CD14-positive monocyte (primary cell): ENCODE measurements around the gene ENTPD2. TPM values are rescaled to one million over a fixed set of nuclear protein-coding genes. Genes with fewer than 3 reads are reported as not detected.

Source experiments
- DNase-seq, 3 donors: peaks; one replicate each; pipeline ENCODE4 v3.0.0-alpha.2; 2011 to 2022
- H2AFZ ChIP-seq: 2 replicates; pipeline ENCODE4 v1.6.0; 2012; ENCODE audit warnings: mild to moderate bottlenecking, low read depth, low read length, inconsistent platforms; ENCODE audit not compliant: insufficient read depth, poor library complexity, severe bottlenecking
- H3K27ac ChIP-seq, 2 donors: 1 replicate in 1 of 2; 2 replicates in 1 of 2; pipeline ENCODE4 v1.5.1; 2012 to 2013; ENCODE audit warnings: low read length in 2 of 2, control low read depth in 1 of 2, inconsistent platforms in 1 of 2, low read depth in 1 of 2, mild to moderate bottlenecking in 1 of 2
- H3K27me3 ChIP-seq, 2 donors: one replicate each; pipeline versions ENCODE4 v1.6.0 to v1.6.1; 2011 to 2013; ENCODE audit warnings: low read length in 2 of 2; ENCODE audit not compliant: control insufficient read depth in 2 of 2, insufficient read depth in 2 of 2
- H3K36me3 ChIP-seq, 2 donors: replicated peaks in 1 of 2; 1 replicate in 1 of 2; 2 replicates in 1 of 2; pipeline versions ENCODE4 v1.5.1 to v1.6.1; 2012 to 2013; ENCODE audit warnings: low read length in 2 of 2, control low read depth in 1 of 2, inconsistent platforms in 1 of 2, mild to moderate bottlenecking in 1 of 2; ENCODE audit not compliant: insufficient read depth in 2 of 2, control insufficient read depth in 1 of 2
- H3K4me1 ChIP-seq, 2 donors: 1 replicate in 1 of 2; 2 replicates in 1 of 2; pipeline versions ENCODE4 v1.5.1 to v1.6.1; 2012 to 2013; ENCODE audit warnings: low read length in 2 of 2, control low read depth in 1 of 2, inconsistent platforms in 1 of 2, mild to moderate bottlenecking in 1 of 2, moderate library complexity in 1 of 2; ENCODE audit not compliant: insufficient read depth in 2 of 2, control insufficient read depth in 1 of 2
- H3K4me2 ChIP-seq: replicated peaks from 2 replicates; pipeline ENCODE3; 2012; ENCODE audit warnings: low read length, moderate library complexity, mild to moderate bottlenecking; ENCODE audit not compliant: poor library complexity, severe bottlenecking; ENCODE audit errors: extremely low read depth
- H3K4me3 ChIP-seq, 3 experiments: fragments of 200-600 bp in 1 of 3; sonication (generic) in 1 of 3; replicated peaks in 1 of 3; 1 replicate in 2 of 3; 2 replicates in 1 of 3; pipeline ENCODE4 v1.5.1; 2011 to 2013; ENCODE audit warnings: low read length in 3 of 3, mild to moderate bottlenecking in 3 of 3, control low read depth in 2 of 3, low read depth in 2 of 3, inconsistent platforms in 1 of 3, moderate library complexity in 1 of 3
- H3K79me2 ChIP-seq: 2 replicates; pipeline ENCODE4 v1.6.0; 2012; ENCODE audit warnings: mild to moderate bottlenecking, control low read depth, inconsistent platforms, low read length, moderate library complexity; ENCODE audit not compliant: insufficient read depth
- H3K9ac ChIP-seq: 2 replicates; pipeline ENCODE4 v1.6.0; 2017; ENCODE audit warnings: low read length, mild to moderate bottlenecking; ENCODE audit not compliant: insufficient read depth, poor library complexity, severe bottlenecking
- H3K9me3 ChIP-seq, 2 donors: replicated peaks in 1 of 2; 1 replicate in 1 of 2; 2 replicates in 1 of 2; pipeline versions ENCODE4 v1.5.1 to v1.6.1; 2012 to 2013; ENCODE audit warnings: low read length in 2 of 2, control low read depth in 1 of 2; ENCODE audit not compliant: control insufficient read depth in 1 of 2, insufficient read depth in 1 of 2
- H4K20me1 ChIP-seq: 2 replicates; pipeline ENCODE4 v1.6.0; 2012; ENCODE audit warnings: mild to moderate bottlenecking, low read length, control low read depth, moderate library complexity; ENCODE audit not compliant: insufficient read depth
- H3K27ac Mint-ChIP-seq, 7 donors: one replicate each; pipeline ENCODE4 v1.8.0; 2020; ENCODE audit warnings: mild to moderate bottlenecking in 7 of 7, mixed read lengths in 7 of 7, moderate library complexity in 6 of 7, inconsistent platforms in 2 of 7
- H3K27me3 Mint-ChIP-seq, 3 donors: one replicate each; pipeline ENCODE4 v1.8.0; 2021 to 2022; ENCODE audit warnings: low read depth in 3 of 3, mild to moderate bottlenecking in 3 of 3, mixed read lengths in 3 of 3, moderate library complexity in 3 of 3, inconsistent platforms in 1 of 3
- H3K36me3 Mint-ChIP-seq, 2 donors: one replicate each; pipeline ENCODE4 v1.8.0; 2020; ENCODE audit warnings: mixed read lengths in 2 of 2, inconsistent platforms in 1 of 2, mild to moderate bottlenecking in 1 of 2
- H3K4me1 Mint-ChIP-seq: one replicate; pipeline ENCODE4 v1.8.0; 2020; ENCODE audit warnings: mild to moderate bottlenecking, mixed read lengths
- H3K4me3 Mint-ChIP-seq, 2 donors: one replicate each; pipeline ENCODE4 v1.8.0; 2020; ENCODE audit warnings: mild to moderate bottlenecking in 2 of 2, mixed read lengths in 2 of 2, moderate library complexity in 1 of 2
- H3K9me3 Mint-ChIP-seq, 7 donors: one replicate each; pipeline ENCODE4 v1.8.0; 2020 to 2022; ENCODE audit warnings: mixed read lengths in 7 of 7, mild to moderate bottlenecking in 6 of 7, moderate library complexity in 6 of 7, inconsistent platforms in 2 of 7
- WGBS: methylation state at CpG from one replicate; pipeline ENCODE4 v1.1.5; 2013; ENCODE audit warnings: missing lambda C conversion rate; ENCODE audit not compliant: insufficient coverage; 5-methylcytosine and 5-hydroxymethylcytosine counted together
- intact Hi-C, 2 donors: fragments of 100-400 bp; cut with micrococcal nuclease; formaldehyde crosslinking; loops; one replicate each; pipeline versions ENCODE4 v1.15.0 to v1.15.1; 2023
- polyA plus RNA-seq, 3 donors: library from polyadenylated mRNA; depleted of rRNA in 1 of 3; unstranded in 2 of 3; stranded (reverse) in 1 of 3; fragments of 300-500 nt in 2 of 3; fragments of >200 nt in 1 of 3; fragmentation: Illumina TruSeq in 2 of 3; gene quantifications; 1 replicate in 2 of 3; 2 replicates in 1 of 3; pipeline ENCODE4 v1.2.3, GENCODE V29; 2012 to 2021
- TF ChIP-seq, protein P1 (sequence below): fragments of 200-600 bp; IDR thresholded peaks from one replicate; pipeline ENCODE4 v1.8.0; 2022; ENCODE audit warnings: antibody characterized with exemption, mild to moderate bottlenecking

The ENTPD2 gene
- polyA plus RNA-seq, 3 donors: not detected

DNA sequence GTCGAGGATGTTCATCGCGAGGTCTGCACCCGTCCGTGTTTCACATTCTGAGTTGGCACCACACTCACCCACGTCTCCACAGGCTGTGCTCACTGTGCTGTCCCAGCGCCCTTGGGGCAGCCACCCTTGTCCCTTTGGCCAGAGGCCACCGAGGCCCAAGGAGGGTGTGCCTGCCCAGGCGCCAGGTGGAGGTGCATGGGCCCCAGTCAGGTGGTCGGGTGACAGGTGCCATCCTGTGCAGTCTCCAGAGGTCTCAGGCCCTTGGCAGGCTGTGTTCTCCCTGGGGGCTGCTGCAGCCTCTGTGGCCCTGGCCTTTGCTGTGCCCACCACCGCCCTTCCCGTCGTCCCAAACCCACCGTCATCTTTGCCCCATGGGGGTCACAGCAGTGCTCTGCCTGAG lies 45.4 kb upstream of the ENTPD2 start:
- H3K36me3 ChIP-seq: peaks cover 85 to 88% of the 10 kb centered on the region in 2 donors
- no peaks in the 10 kb centered on the region for H3K4me1 ChIP-seq
- no peak overlapping the region for H2AFZ ChIP-seq
- Mint-ChIP-seq H3K4me3 (no peak overlapping the region), H3K9me3 (peaks cover 0 to 3% (median 0%) of the 10 kb centered on the region in 7 donors), H3K27ac (no peak overlapping the region), H3K27me3 (peaks cover 0 to under 1% (median 0%) of the 10 kb centered on the region in 3 donors), H3K36me3 (peaks cover 33 to 44% of the 10 kb centered on the region in 2 donors), H3K4me1 (no peaks in the 10 kb centered on the region)
- intact Hi-C loops: no loop called here
- TF ChIP-seq, protein P1, sequence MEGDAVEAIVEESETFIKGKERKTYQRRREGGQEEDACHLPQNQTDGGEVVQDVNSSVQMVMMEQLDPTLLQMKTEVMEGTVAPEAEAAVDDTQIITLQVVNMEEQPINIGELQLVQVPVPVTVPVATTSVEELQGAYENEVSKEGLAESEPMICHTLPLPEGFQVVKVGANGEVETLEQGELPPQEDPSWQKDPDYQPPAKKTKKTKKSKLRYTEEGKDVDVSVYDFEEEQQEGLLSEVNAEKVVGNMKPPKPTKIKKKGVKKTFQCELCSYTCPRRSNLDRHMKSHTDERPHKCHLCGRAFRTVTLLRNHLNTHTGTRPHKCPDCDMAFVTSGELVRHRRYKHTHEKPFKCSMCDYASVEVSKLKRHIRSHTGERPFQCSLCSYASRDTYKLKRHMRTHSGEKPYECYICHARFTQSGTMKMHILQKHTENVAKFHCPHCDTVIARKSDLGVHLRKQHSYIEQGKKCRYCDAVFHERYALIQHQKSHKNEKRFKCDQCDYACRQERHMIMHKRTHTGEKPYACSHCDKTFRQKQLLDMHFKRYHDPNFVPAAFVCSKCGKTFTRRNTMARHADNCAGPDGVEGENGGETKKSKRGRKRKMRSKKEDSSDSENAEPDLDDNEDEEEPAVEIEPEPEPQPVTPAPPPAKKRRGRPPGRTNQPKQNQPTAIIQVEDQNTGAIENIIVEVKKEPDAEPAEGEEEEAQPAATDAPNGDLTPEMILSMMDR: no peak
- H3K27me3 ChIP-seq: no peaks in the 10 kb centered on the region
- no peaks in the 10 kb centered on the region for H4K20me1 ChIP-seq
- no peak overlapping the region for H3K4me2 ChIP-seq
- H3K27ac ChIP-seq: no peak overlapping the region
- H3K79me2 ChIP-seq: no peaks in the 10 kb centered on the region
- peaks cover 10 to 27% of the 10 kb centered on the region in 2 donors for H3K9me3 ChIP-seq
- 95% methylated on average over 8 of the region's 14 CpGs for WGBS
- no peak for DNase-seq
- H3K9ac ChIP-seq: no peak overlapping the region
- H3K4me3 ChIP-seq: no peak overlapping the region

DNA sequence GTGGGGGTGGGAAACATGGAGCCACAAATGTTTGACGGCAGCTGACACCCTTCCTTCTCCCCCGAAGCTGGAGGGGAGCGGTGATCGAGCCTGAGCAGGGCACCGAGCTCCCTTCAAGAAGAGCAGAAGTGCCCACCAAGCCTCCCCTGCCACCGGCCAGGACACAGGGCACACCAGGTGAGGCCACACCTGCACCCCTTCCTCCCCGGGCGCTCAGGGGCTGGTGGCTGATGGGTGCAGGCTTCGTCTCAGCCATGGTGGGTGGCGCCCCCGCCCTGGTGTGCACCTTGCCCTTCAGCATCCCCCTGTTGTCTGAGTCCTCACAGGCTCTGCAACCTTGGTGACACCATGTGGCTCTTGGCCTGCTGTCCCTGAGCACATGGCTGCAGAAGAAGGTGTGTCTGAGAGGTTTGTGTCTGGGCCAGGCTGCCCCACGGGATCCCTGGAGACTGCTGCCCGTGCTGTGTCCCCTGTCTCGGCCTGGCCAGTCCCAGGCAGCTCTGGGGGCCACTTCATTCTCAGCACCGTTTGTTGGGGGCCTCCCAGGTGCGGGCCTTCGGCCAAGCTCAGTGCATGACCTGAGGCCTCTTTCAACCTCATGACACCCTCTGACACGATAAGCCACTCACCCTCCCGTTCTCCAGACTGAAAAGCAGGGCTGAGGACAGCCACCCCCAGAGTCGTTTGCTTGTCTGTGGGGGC lies 44.1 kb upstream of the ENTPD2 start:
- no peak for DNase-seq
- Histone ChIP-seq H3K27me3 (no peaks in the 10 kb centered on the region), H3K36me3 (peaks cover 72 to 82% of the 10 kb centered on the region in 2 donors), H3K79me2 (no peaks in the 10 kb centered on the region), H3K27ac (no peak overlapping the region), H3K4me3 (no peak overlapping the region), H4K20me1 (no peaks in the 10 kb centered on the region), H2AFZ (no peak overlapping the region), H3K9me3 (peaks cover 10 to 17% of the 10 kb centered on the region in 2 donors), H3K4me1 (no peaks in the 10 kb centered on the region), H3K9ac (no peak overlapping the region), H3K4me2 (no peak overlapping the region)
- peaks cover 0 to 3% (median 0%) of the 10 kb centered on the region in 7 donors for H3K9me3 Mint-ChIP-seq
- 97% methylated on average over 17 of the region's 20 CpGs for WGBS
- H3K27me3 Mint-ChIP-seq: peaks cover 0 to 2% (median 0%) of the 10 kb centered on the region in 3 donors
- H3K4me3 Mint-ChIP-seq: no peak overlapping the region
- TF ChIP-seq, protein P1: no peak
- intact Hi-C loops: no loop called here
- H3K36me3 Mint-ChIP-seq: peaks cover 44 to 49% of the 10 kb centered on the region in 2 donors
- H3K27ac Mint-ChIP-seq: peak overlapping the region in 2 of 7 donors; percentile 13 to 52
- H3K4me1 Mint-ChIP-seq: no peaks in the 10 kb centered on the region
